Amniotic epithelial cell (primary cell): ENCODE data around the gene OPCML.

Experiments
- DNase-seq: peaks from one replicate; pipeline ENCODE4 v3.0.0-alpha.2; 2010; ENCODE audit warnings: low read depth

The OPCML gene

DNA sequence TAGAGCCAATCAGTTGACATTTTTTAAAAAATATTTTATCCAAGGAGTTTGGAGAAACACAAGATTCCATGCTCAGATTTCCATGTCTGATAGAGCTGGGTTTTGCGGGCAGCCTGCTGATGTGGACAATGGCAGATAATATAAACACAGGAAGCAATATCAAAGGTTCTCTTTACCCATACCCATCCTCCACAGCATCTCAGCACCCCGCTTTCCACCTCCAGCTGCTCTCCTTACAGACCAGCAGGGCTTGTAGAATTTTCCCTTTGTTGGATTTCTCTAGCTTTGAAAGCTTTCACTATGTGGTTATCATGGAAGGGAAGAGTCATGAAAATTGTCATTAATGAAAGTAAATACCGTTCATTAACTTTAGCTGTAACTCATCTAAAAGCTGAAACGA lies 746.4 kb downstream of the OPCML start:
- DNase-seq, result no peak

DNA sequence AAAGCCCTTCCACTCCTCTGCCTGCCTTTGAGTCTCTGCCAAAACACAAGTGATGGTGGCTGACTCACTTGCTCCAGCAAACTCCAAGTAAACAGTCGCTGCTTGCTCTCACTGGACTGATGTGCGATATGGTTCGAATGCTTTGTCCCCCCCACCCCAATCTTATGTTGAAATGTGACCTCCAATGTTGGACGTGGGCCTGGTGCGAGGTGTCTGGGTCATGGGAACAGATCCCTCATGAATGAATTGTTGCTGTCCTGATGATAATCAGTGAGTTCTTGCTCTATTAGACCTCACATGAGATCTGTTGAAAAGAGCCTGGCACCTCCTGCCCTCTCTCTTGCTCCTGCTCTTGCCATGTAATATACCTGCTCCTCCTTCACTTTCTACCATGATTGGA lies 747.9 kb downstream of the OPCML start:
- no peak for DNase-seq

DNA sequence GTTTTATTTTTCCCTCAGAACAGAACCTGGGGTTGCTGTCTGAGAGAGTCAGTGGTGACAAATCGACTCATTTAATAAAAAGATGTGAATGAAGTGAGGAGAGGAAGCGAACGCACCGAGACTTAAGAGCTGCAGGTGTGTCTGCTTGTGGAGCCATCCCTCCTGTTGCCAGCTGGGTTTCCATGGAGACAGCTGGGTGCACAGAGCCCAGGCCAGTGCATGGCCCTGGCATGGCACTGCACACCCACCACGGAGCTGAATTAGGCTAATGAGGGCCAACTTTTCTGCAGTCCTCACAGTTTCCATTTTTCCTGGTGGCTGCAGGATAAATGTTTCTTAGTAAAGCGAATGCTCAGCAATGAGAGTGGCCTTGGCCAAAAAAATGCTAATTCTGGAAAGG lies 750.2 kb downstream of the OPCML start:
- DNase-seq, result no peak

DNA sequence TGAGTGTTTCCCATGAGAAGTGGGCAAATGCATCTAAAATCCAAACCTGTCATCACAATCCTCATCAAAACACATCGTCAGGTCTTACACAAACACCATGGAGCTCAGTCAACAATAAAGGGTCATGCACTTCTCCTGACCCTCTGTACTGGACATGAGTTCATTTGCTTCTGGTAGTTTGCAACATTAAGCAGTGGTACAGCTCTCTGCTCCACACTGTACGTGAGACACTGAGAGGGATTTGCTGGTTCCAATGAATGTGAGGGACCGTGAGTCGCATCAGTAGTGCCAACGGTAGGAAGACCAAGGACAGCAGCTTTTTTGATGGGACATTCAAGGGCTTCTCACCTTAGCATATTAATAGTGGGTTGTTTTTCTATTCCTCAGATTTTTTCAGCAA lies 752.3 kb downstream of the OPCML start:
- no peak for DNase-seq

DNA sequence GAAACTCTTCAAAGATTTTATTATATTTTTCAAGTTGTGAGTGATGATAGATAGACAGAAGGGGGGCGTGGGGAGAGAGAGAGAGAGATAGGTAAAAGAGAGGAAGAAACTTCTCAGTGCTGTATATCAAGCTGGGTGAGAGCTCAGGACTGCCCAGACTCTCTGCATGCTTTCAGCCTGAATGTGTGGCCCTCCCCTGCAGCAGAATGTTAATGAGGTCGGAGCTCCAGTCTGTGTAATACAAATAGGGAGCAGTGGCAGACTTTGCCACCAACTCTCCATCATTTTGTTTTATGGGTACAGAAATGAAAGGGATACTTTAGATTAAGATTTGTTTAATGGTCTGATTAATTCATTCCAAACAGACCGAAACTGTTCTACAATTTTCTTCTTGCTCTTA lies 752.8 kb downstream of the OPCML start:
- DNase-seq, result no peak

DNA sequence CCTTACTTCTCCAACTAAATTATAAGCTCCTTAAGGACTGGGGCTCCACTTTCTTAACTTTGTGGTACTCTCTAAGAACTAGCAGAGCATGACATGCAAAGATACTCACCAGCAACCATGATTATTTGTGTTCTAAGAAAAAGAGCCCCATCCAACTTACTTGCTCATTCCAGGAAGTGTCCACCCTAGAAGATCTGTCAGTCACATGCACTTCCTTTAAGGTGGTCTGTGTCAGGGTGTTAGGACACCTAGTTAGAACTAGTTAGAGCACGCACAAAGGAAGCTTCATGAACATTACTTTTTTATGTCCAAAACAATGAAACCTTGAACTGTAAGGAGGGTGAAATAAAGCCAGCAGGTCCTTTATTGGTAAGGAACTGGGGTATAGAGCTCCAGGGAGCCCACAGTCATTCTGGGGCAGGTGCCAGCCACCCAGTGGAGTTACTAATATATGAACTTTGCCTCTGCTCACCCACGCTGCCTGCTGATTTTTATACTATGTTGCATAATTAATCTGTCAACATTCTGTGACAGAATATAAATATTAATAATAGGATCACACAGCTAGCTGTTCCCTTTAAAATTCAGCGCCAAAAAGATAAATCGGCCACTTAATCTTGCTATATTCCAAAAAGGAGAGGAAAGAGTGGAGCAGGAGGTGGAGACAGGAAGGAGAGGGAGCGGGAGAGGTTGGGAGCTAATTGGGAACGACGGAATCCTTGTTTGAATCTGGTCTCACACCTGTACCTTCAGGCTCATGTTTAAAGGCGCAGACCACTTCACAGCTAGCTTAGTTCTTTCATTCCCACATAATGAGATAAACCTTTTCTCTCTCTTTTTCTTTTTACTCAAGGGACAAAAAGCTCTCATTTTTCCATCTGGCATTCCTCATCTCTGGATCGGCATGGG lies 755.0 kb downstream of the OPCML start:
- DNase-seq, result no peak

DNA sequence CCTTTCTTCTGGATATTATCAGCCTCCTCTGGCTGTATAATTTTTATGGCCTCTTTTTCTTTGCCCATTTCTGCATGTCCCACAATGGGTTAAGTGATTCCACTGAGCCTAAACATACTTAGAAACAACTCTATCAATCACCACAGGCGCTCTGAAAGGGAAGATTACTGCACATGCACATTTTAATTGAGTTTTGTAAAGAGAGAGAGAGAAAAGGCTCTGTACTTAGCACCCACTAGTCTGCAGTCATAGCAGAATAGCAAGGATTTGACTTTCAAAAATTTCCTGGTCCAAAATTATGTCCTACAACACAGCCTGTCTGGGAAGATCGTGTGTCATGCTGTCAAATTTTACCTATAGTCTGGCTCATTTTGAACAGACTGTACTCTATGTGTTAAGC lies 758.5 kb downstream of the OPCML start:
- DNase-seq, result no peak

DNA sequence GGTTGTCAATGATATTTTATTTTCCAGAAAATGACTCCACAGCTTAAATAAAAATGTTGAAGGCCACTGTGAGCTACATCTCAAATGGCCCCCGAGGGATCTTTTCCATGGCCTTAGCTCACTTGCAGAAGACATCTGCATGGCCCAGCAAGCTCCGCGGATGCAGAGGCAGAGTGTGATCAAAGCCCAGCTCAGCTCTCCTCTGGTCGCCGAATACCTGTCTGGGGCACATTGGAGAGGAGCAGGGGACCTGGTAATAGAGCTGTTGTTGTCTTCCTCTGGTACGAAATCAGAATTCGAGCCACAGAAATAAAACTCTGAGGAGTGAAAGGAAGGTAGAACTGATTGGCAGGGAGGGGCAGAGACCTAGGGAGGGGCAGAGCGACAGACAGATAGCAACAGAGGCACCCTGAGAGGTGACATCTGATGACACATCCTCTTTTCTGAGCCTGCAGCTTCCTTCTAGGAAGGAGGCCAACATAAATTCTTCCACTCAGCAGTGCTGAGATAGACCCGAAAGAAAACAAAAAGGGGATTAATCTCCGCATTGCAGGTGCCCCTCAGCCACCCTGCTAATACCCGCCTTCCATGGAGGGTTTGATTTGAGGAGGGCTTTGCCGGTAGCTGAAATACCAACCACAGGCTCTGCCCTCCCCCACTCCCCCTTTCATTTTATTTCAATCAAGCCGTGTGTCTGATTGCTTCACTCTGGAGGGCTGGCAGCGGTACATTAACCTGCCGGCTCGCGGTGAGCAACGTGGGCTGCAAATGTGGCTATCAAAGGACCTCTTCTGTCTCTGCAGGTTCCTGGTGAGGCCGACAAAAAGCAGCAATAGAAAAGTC lies 759.4 kb downstream of the OPCML start:
- DNase-seq, result no peak

DNA sequence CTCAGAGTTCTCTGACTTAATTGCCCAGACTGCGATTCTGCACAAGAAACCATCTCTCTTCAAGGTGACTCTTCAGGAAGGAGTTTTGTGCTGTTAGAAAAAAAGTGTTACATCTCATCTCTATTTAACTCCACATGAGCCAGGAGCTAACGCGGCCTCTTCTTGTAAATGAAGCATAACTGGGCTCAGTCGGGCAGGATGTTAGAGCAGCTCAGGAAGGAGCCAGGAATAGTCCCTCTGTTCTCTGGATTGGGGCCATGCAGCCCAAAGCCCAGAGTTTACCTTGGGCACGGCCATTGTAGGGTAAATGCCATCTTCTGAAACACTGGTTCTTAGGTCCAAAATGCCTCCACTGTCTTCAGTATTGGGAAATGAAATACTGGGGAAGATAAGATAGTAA lies 760.6 kb downstream of the OPCML start:
- no peak for DNase-seq

DNA sequence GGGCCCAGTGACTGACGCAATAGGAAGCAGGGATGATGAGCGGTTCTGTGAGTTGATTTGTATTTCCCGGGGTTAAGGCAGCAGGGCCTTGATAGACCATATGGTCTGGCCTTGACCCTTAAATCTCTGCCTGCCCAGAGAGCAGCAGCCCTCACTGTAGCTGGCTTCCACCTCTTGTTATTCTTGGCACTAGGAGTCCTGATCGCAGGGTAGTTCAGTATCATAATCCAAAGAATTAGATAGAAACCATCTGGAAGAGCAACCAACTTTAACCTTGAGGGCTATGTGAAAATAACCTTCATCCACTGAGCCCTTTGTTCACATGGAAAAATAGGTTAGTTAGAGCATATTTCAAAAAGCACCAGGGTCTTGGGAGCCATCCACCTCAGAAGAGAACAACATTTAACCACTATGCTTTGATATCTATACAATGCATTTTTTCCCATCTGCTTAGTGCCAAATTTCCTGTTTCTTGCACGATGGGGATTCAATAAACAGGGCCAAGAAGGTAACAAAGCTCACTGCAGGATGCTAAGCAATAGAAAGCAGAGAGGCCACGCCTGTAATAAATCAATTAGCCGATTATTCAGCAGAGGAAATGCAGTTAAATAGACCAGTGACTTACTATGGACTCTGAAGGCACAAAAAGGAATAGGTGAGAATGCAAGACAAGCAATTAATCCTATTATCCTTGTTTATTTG lies 761.3 kb downstream of the OPCML start:
- no peak for DNase-seq

DNA sequence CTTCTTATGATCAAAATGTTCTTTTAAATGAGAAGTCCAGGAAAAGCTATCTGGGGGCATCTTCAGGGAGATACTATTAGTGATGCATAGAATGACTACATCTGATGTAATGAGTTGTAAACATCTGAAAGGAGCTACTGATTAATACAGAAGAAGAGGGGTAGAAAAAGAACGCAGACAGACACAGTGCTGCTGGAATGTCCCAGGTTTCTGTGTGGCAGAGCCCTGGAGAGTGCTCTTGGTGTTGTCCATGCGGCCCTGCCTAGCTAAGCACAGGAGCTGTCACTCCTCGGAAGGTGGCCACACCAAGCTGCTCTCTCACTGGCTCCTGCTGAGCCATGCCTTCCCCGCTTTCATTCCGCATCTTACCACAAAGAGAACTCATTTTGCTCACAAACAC lies 768.8 kb downstream of the OPCML start:
- DNase-seq, result no peak

DNA sequence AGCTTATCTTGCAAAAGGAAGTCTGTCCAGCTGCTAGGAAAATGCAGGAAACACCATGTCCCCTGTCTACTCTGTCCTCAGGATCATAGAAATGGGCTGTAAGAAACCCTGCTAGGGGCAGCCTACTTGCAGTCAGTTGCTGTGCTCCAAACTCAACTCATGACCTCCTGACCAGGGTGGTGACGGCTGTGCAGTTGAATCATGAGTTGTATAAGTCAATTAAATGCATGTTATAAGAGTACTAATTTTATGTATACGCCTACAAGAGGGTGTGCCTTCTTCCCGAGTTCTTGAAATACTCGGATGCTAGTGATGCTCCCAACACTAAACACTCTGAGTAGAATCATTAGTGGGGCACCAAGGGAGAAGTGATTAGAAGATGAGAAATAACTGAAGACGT lies 776.4 kb downstream of the OPCML start:
- no peak for DNase-seq

DNA sequence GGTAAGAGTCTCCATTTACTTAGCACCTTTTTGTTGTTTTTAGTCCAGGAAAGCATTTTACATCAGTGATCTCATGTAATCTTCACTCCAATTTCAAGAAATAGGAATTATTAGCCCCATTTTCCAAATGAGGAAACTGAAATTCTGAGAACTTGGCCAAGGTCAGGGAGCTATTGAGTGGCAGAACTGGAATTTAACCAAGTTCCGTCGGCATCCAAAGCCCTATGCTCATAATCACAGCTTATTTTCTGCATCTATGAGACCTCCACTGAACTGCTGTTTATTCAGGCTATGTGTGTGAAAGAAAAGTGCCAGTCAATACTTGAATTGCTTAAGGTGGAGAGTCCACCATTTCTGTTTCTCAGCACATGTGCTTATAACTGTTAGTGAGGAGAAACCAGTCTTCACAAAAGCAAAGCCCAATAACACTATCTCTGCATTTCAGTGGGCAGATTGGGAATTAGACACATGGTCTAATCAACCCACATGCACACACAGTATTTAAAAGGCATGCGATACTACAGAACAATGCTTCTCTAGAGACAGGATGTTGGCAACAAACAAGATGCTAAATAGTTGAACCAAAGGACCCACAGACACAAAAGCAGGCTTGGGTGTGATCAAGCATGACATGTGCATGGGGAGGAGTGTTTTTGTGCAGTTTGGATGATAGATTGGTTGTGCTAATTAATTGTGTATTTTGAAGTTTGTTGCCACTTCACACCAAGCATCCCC lies 780.6 kb downstream of the OPCML start:
- no peak for DNase-seq

DNA sequence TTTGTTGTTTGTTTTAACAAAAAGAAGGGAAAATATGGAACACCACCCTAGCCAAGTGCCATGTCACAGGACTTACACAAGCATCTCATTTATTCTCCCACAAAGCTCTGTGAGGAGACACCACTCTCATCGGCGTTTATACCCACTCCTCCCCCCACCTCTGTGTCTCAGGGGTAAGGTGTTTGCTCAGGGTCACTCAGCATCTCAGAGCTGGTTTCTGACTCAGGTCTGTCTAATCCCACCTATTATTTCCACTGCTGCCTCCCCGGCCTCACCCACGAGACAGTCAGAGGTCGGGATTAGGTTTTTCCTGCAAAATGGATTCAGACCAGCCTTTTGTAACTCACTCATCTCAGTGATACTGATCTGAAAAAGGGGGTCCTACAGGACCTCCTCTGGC lies 786.0 kb downstream of the OPCML start:
- DNase-seq, result no peak

DNA sequence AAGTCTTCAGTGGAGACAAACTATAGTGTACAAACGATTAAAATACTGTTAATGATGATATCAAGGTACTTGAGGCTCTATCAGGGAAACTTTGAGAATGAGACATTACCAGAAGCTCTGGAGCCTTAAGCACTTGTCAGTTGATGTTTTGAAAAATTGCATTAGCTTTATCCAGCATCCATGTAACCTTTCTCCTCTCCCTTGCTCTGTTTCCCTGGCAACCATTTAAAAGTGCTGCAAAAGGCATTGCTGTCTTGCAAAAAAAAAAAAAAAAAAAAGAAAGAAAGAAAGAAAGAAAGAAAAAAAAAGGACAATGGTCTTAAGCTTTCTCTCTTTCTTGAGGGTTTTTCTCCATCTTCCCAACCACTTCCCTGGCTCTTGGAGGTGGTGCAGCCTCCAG lies 787.0 kb downstream of the OPCML start:
- no peak for DNase-seq

DNA sequence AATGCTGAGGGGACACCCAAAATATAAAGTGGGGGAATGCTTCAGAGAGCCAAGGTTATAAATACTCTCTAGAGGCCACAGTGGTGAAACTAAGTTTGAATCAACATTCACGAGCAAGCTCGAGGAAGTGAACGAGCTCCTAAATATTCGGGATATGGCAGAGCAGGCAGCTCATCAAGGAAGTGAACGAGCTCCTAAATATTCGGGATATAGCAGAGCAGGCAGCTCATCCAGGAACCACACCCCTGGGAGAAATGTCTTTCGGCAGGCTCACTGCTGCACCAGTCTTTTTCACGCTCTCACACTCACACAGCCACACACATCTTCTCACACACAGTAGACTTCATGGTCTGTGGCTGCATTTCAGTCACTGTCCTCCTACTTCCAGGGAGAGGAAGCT lies 787.5 kb downstream of the OPCML start:
- no peak for DNase-seq

DNA sequence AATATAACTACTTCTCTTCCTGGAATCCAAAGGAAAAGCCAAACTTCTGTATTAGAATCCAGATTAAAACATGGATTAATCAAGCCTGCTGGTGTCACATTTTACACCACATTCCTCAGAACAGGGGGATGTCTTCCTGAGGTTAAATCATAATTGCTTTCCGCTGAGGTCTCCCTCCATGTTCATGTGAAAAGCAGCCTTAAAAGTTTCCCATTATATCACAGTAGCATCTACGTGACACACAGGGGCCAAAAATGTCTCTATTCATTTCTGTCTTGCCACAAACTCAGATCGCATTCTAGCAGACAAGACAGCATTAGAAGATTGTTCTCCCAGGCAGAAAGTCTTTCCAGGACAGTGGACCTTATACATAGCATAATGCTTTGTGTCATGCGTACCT lies 788.7 kb downstream of the OPCML start:
- DNase-seq, result no peak

DNA sequence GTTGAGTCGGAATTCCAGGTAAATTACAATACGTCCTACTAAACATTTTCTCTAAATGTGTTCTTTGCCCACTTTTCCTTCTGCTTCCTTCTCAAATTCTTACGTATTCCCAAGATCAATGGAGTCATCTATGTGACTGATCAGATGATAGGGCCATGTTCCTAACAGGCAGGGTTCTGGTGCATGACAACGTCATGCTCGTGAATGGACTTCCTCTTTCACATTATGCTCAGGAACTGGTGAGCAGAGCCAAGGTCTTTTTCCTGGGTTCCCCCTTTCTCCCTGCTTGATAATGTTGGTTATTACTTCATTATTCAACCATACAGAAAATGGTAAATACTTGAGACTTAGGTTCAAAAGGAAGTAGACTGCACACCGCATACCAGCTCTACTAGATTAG lies 789.4 kb downstream of the OPCML start:
- DNase-seq, result no peak

DNA sequence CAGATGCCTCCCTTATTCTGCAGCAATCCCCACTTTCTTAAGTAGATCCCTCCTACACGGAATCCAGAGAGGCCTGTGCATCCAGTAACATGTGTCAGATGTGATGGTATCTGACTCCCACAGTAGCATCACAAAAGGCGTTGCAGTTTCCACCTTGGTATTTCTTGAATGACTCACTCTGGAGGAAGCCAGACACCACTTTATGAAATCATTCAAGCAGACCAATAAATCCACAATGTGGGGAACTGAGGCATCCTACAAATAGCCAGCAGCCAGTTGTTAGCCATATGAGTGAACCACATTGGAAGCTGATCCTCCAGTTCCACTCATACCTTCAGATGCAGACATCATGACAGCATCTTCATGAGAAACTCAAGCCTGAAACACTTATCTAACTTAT lies 798.1 kb downstream of the OPCML start:
- DNase-seq, result peak; percentile 4

DNA sequence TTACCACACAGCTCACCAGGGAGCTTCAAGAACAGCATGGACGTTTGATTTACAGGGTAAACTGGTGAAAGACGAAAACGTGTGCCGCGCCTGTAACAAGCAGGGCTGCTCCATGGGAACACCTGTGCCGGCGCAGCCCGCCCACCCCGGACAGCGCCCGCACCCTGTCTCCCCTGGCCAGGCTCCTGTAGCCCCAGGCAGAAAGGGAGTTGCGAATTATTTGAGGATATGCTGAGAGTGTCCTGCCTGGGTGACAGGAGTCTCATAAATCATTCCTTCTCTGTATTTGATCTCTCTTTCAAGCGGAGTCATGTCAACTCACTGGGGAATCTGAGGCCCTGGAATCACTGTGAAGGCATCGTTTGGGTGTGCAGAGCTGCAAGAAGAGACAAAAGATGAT lies 804.3 kb downstream of the OPCML start:
- no peak for DNase-seq

DNA sequence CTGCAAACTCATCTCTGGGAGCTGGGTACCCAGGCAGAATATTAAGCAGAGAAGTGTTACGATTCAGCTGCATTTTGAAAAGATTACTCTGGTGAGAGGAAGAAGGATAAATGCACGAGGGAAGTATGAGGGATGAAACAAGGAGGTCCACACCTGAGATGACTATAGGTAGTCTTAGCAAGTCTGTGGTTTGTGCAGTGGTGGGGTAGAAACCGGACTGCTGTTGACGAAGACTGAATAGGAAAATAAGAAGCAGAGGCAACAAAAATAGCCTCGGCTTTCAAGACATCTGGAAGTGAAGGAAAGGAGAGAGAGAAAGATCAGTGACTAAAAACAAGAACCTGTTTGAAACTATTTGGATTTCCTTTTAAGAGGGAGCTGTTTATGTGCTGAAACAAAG lies 810.8 kb downstream of the OPCML start:
- DNase-seq, result no peak

DNA sequence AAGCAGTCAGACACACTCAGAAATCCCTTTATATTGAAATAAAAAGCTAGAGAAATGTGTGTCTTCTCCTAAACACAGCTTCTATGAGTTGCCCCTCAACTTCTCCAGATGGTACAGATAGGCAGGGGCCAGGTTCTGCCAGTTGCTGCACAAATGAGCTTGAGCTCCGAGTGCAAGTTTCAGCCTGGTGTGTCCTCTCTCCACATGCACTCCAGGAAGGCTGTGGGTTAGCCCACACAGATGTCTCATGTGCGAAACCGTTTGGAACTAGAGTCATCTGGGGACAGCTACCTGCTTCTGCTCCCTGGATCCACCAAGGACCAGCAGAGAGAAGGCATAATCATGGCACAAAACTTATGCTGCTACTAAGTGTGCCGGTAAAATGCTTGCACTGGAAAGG lies 812.6 kb downstream of the OPCML start:
- no peak for DNase-seq
